HEK293 (cell line): ENCODE results near the gene HOXD1.

ENCODE experiments used
- HOXC10 ChIP-seq: sonication (generic); formaldehyde crosslinking; IDR thresholded peaks from 2 replicates; pipeline ENCODE4 v1.8.1; 2023; ENCODE audit warnings: mild to moderate bottlenecking, missing genetic modification reagents
- KLF16 ChIP-seq: fragments of 450-650 bp; formaldehyde crosslinking; IDR thresholded peaks from 2 replicates; pipeline ENCODE4 v1.5.1; 2017; ENCODE audit warnings: missing biosample characterization, missing genetic modification characterization
- SP2 ChIP-seq: fragments of 450-650 bp; formaldehyde crosslinking; IDR thresholded peaks from 2 replicates; pipeline ENCODE4 v1.5.1; 2016; ENCODE audit warnings: missing biosample characterization, missing genetic modification characterization
- ZBTB1 ChIP-seq: fragments of 450-650 bp; formaldehyde crosslinking; IDR thresholded peaks from 2 replicates; pipeline ENCODE4 v1.5.1; 2016; ENCODE audit warnings: missing biosample characterization, missing genetic modification characterization
- ZBTB26 ChIP-seq: fragments of 450-650 bp; formaldehyde crosslinking; optimal IDR thresholded peaks from 2 replicates; pipeline ENCODE3; 2016; ENCODE audit warnings: missing biosample characterization, mild to moderate bottlenecking, missing genetic modification characterization
- ZNF24 ChIP-seq: fragments of 450-650 bp; formaldehyde crosslinking; IDR thresholded peaks from 2 replicates; pipeline ENCODE4 v1.5.1; 2016; ENCODE audit warnings: missing biosample characterization, missing genetic modification characterization
- ZNF335 ChIP-seq: fragments of 450-650 bp; formaldehyde crosslinking; conservative IDR thresholded peaks from 2 replicates; pipeline ENCODE4 v1.5.1; 2016; ENCODE audit warnings: missing biosample characterization, missing genetic modification characterization
- ZNF510 ChIP-seq: fragments of 450-650 bp; formaldehyde crosslinking; IDR thresholded peaks from 2 replicates; pipeline ENCODE4 v1.5.1; 2018; ENCODE audit warnings: mild to moderate bottlenecking, missing genetic modification characterization, missing biosample characterization; ENCODE audit not compliant: insufficient replicate concordance
- ZNF639 ChIP-seq: fragments of 450-650 bp; formaldehyde crosslinking; IDR thresholded peaks from 2 replicates; pipeline ENCODE4 v1.5.1; 2016; ENCODE audit warnings: missing biosample characterization, missing genetic modification characterization
- ZNF747 ChIP-seq: fragments of 450-650 bp; formaldehyde crosslinking; IDR thresholded peaks from 2 replicates; pipeline ENCODE4 v1.5.1; 2016; ENCODE audit warnings: missing biosample characterization, missing genetic modification characterization
- TF ChIP-seq, protein P1 (sequence below): fragments of 450-650 bp; formaldehyde crosslinking; IDR thresholded peaks from 2 replicates; pipeline ENCODE4 v1.5.1; 2016; ENCODE audit warnings: missing biosample characterization, missing genetic modification characterization
- TF ChIP-seq, protein P2 (sequence below): fragments of 450-650 bp; formaldehyde crosslinking; IDR thresholded peaks from 2 replicates; pipeline ENCODE4 v1.5.0; 2017; ENCODE audit warnings: missing biosample characterization, missing genetic modification characterization, borderline replicate concordance
- TF ChIP-seq, protein P3 (sequence below): fragments of 450-650 bp; formaldehyde crosslinking; IDR thresholded peaks from 2 replicates; pipeline ENCODE4 v1.5.1; 2016; ENCODE audit warnings: missing biosample characterization, missing genetic modification characterization, low read depth

DNA sequence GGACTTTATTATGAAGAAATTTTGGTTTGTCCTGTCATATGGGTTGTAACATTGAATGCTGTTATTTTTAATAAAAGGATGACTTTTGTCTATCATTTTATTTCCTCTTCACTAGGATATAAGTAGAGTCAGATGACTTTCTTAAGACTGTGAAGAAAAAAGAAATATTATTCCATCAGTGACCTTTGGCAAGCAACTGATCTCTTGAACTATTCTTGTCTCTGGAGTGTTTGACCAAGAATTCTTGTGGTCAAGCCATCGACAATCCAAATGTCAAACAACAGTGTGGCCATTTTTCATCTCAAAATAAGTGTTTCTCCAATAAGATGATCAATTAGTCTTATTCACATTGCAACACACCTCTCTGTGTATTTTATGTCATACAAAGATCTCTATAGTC is 24.9 kb downstream of the HOXD1 start:
- TF ChIP-seq, protein P1, sequence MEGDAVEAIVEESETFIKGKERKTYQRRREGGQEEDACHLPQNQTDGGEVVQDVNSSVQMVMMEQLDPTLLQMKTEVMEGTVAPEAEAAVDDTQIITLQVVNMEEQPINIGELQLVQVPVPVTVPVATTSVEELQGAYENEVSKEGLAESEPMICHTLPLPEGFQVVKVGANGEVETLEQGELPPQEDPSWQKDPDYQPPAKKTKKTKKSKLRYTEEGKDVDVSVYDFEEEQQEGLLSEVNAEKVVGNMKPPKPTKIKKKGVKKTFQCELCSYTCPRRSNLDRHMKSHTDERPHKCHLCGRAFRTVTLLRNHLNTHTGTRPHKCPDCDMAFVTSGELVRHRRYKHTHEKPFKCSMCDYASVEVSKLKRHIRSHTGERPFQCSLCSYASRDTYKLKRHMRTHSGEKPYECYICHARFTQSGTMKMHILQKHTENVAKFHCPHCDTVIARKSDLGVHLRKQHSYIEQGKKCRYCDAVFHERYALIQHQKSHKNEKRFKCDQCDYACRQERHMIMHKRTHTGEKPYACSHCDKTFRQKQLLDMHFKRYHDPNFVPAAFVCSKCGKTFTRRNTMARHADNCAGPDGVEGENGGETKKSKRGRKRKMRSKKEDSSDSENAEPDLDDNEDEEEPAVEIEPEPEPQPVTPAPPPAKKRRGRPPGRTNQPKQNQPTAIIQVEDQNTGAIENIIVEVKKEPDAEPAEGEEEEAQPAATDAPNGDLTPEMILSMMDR = no peak
- TF ChIP-seq ZNF335 (tag by site-specific recombination) (no peak), ZNF510 (tag by site-specific recombination) (no peak), KLF16 (tag by site-specific recombination) (no peak), ZNF639 (tag by site-specific recombination) (no peak), ZNF24 (tag by site-specific recombination) (no peak), ZBTB26 (tag by site-specific recombination) (no peak), ZNF747 (tag by site-specific recombination) (no peak), SP2 (no peak), HOXC10 (CRISPR knock-in tag) (no peak), ZBTB1 (tag by site-specific recombination) (no peak)
- TF ChIP-seq, protein P2, sequence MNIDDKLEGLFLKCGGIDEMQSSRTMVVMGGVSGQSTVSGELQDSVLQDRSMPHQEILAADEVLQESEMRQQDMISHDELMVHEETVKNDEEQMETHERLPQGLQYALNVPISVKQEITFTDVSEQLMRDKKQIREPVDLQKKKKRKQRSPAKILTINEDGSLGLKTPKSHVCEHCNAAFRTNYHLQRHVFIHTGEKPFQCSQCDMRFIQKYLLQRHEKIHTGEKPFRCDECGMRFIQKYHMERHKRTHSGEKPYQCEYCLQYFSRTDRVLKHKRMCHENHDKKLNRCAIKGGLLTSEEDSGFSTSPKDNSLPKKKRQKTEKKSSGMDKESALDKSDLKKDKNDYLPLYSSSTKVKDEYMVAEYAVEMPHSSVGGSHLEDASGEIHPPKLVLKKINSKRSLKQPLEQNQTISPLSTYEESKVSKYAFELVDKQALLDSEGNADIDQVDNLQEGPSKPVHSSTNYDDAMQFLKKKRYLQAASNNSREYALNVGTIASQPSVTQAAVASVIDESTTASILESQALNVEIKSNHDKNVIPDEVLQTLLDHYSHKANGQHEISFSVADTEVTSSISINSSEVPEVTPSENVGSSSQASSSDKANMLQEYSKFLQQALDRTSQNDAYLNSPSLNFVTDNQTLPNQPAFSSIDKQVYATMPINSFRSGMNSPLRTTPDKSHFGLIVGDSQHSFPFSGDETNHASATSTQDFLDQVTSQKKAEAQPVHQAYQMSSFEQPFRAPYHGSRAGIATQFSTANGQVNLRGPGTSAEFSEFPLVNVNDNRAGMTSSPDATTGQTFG (tag by site-specific recombination) = no peak
- TF ChIP-seq, protein P3, sequence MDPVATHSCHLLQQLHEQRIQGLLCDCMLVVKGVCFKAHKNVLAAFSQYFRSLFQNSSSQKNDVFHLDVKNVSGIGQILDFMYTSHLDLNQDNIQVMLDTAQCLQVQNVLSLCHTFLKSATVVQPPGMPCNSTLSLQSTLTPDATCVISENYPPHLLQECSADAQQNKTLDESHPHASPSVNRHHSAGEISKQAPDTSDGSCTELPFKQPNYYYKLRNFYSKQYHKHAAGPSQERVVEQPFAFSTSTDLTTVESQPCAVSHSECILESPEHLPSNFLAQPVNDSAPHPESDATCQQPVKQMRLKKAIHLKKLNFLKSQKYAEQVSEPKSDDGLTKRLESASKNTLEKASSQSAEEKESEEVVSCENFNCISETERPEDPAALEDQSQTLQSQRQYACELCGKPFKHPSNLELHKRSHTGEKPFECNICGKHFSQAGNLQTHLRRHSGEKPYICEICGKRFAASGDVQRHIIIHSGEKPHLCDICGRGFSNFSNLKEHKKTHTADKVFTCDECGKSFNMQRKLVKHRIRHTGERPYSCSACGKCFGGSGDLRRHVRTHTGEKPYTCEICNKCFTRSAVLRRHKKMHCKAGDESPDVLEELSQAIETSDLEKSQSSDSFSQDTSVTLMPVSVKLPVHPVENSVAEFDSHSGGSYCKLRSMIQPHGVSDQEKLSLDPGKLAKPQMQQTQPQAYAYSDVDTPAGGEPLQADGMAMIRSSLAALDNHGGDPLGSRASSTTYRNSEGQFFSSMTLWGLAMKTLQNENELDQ (tag by site-specific recombination) = no peak
